OCI-LY7 (cell line): ENCODE data around the gene MNAT1. TPM values are rescaled to one million over a fixed set of nuclear protein-coding genes. Genes with fewer than 3 reads are reported as not detected.
"Not testable (repeated sequence)": the region's sequence is repeated elsewhere in the genome, so short reads cannot be mapped to it uniquely, and the experiment has no call there.

Experiments used
- BruUV-seq: library from RNA; stranded (reverse); fragments of 400-500 nt; replicated peaks from 2 replicates; lab custom pipeline; 2021; lab: Mats Ljungman, UMichigan
- CTCF ChIA-PET: fragments of 300-600 bp; sonication (Branson Sonifier 250); formaldehyde crosslinking; loops from one replicate; lab custom pipeline; 2022; ENCODE audit warnings: antibody characterized with exemption; ENCODE audit not compliant: unreplicated experiment; lab: Charles Lee
- POLR2A ChIA-PET: fragments of 300-600 bp; sonication (Branson Sonifier 250); formaldehyde crosslinking; loops from one replicate; lab custom pipeline; 2022; ENCODE audit warnings: antibody characterized with exemption; lab: Charles Lee
- DNase-seq: peaks from one replicate; pipeline ENCODE4 v3.0.0-alpha.2; 2015; ENCODE audit warnings: low spot score
- H2AFZ ChIP-seq: fragments of 200-600 bp; sonication (generic), shearing (Covaris generic); 2 replicates; pipeline ENCODE4 v1.6.1; 2014; ENCODE audit warnings: mild to moderate bottlenecking, antibody characterized with exemption, low read length, moderate library complexity
- H3K27ac ChIP-seq: fragments of 200-600 bp; sonication (generic); 2 replicates; pipeline ENCODE4 v1.5.1; 2014; ENCODE audit warnings: mixed run types, low read depth, mild to moderate bottlenecking, moderate library complexity, low read length, inconsistent platforms; ENCODE audit not compliant: poor library complexity, severe bottlenecking
- H3K36me3 ChIP-seq: fragments of 200-600 bp; sonication (generic); 2 replicates; pipeline ENCODE4 v1.6.1; 2014; ENCODE audit warnings: mild to moderate bottlenecking, antibody characterized with exemption, low read length, moderate library complexity, mixed read lengths; ENCODE audit not compliant: insufficient read depth
- H3K4me1 ChIP-seq: fragments of 200-600 bp; sonication (generic); 2 replicates; pipeline ENCODE4 v1.5.1; 2014; ENCODE audit warnings: mild to moderate bottlenecking, low read length; ENCODE audit not compliant: insufficient read depth, poor library complexity, severe bottlenecking
- H3K4me2 ChIP-seq: fragments of 200-600 bp; sonication (generic); 2 replicates; pipeline ENCODE4 v1.6.1; 2014; ENCODE audit warnings: mild to moderate bottlenecking, low read length
- H3K4me3 ChIP-seq: fragments of 200-600 bp; sonication (generic); 2 replicates; pipeline ENCODE4 v1.5.1; 2014; ENCODE audit warnings: mild to moderate bottlenecking, low read depth, low read length; ENCODE audit not compliant: poor library complexity, severe bottlenecking
- H3K79me2 ChIP-seq: fragments of 200-600 bp; sonication (generic); 2 replicates; pipeline ENCODE4 v1.6.1; 2016; ENCODE audit warnings: low read depth, mild to moderate bottlenecking, low read length, moderate library complexity, mixed read lengths; ENCODE audit not compliant: insufficient read depth
- H3K9me2 ChIP-seq: fragments of 200-600 bp; sonication (generic); 2 replicates; pipeline ENCODE4 v1.6.1; 2016; ENCODE audit warnings: mild to moderate bottlenecking, low read length, mixed read lengths; ENCODE audit not compliant: insufficient read depth
- H3K9me3 ChIP-seq: fragments of 200-600 bp; sonication (generic); 2 replicates; pipeline ENCODE4 v1.6.1; 2014; ENCODE audit warnings: mild to moderate bottlenecking, mixed run types, low read length, mixed read lengths
- H4K20me1 ChIP-seq: fragments of 200-600 bp; sonication (generic); 2 replicates; pipeline ENCODE4 v1.6.1; 2014; ENCODE audit warnings: mild to moderate bottlenecking, antibody characterized with exemption, low read length, moderate library complexity, mixed read lengths; ENCODE audit not compliant: insufficient read depth
- EZH2phosphoT487 ChIP-seq: fragments of 200-600 bp; sonication (generic); IDR thresholded peaks from 2 replicates; pipeline ENCODE4 v1.6.1; 2018; ENCODE audit warnings: low read depth, borderline replicate concordance, mild to moderate bottlenecking, mixed run types, antibody characterized with exemption, low read length, moderate library complexity, mixed read lengths
- intact Hi-C: fragments of 100-400 bp; cut with micrococcal nuclease; formaldehyde crosslinking; loops from one replicate; pipeline ENCODE4 v1.10.0; 2022; ENCODE audit not compliant: unreplicated experiment
- total RNA-seq, 2 experiments: library from RNA; depleted of rRNA in 1 of 2; stranded (reverse); fragments of >200 nt in 1 of 2; shearing (Covaris generic) in 1 of 2; gene quantifications; 2 replicates each; pipeline ENCODE4 v1.2.3, GENCODE V29; 2014 to 2022
- TF ChIP-seq, protein P1 (sequence below): fragments of 200-600 bp; sonication (generic); conservative IDR thresholded peaks from 2 replicates; pipeline ENCODE4 v1.5.1; 2014; ENCODE audit warnings: mild to moderate bottlenecking, antibody characterized with exemption, low read length, moderate library complexity, mixed read lengths

The MNAT1 gene
- total RNA-seq, 2 experiments from 2014 or later = 58.5 to 60.9 TPM

DNA sequence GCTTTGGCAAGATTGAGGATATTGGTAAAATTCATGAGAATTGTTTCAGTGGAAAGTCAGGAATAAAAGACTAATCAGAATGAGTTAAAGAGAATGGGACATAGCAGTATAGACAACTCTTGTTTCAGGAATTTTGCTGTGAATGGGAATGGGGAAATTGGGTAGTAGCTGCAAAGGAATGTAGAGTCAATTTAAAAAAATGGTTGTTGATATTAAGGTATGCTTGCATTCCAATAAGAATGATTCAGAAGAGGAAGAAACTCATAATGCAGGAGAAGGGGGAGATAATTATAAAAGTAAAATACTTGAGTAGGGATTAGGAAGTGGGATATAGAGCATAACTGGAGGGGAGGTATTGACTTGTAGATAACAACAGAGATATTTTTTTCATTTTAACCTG lies 40.7 kb downstream of the MNAT1 start:
- H3K36me3 ChIP-seq = no peaks in the 10 kb centered on the region
- DNase-seq = no peak
- H3K9me2 ChIP-seq = no peaks in the 10 kb centered on the region
- H3K4me3 ChIP-seq = no peak overlapping the region
- TF ChIP-seq, protein P1, sequence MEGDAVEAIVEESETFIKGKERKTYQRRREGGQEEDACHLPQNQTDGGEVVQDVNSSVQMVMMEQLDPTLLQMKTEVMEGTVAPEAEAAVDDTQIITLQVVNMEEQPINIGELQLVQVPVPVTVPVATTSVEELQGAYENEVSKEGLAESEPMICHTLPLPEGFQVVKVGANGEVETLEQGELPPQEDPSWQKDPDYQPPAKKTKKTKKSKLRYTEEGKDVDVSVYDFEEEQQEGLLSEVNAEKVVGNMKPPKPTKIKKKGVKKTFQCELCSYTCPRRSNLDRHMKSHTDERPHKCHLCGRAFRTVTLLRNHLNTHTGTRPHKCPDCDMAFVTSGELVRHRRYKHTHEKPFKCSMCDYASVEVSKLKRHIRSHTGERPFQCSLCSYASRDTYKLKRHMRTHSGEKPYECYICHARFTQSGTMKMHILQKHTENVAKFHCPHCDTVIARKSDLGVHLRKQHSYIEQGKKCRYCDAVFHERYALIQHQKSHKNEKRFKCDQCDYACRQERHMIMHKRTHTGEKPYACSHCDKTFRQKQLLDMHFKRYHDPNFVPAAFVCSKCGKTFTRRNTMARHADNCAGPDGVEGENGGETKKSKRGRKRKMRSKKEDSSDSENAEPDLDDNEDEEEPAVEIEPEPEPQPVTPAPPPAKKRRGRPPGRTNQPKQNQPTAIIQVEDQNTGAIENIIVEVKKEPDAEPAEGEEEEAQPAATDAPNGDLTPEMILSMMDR = no peak
- no peak for TF ChIP-seq EZH2phosphoT487
- no peaks in the 10 kb centered on the region; the same call in 1 of the 2 replicates for H4K20me1 ChIP-seq
- no peak overlapping the region for H2AFZ ChIP-seq
- H3K9me3 ChIP-seq = no peaks in the 10 kb centered on the region
- no TSS peak for BruUV-seq
- H3K4me1 ChIP-seq = peaks cover 4% of the 10 kb centered on the region
- peaks cover 20% of the 10 kb centered on the region; the same call in 1 of the 2 replicates for H3K79me2 ChIP-seq
- H3K27ac ChIP-seq = no peak overlapping the region
- ChIA-PET CTCF (no interaction called here), POLR2A (no interaction called here)
- intact Hi-C loops = no loop called here
- H3K4me2 ChIP-seq = no peak overlapping the region

DNA sequence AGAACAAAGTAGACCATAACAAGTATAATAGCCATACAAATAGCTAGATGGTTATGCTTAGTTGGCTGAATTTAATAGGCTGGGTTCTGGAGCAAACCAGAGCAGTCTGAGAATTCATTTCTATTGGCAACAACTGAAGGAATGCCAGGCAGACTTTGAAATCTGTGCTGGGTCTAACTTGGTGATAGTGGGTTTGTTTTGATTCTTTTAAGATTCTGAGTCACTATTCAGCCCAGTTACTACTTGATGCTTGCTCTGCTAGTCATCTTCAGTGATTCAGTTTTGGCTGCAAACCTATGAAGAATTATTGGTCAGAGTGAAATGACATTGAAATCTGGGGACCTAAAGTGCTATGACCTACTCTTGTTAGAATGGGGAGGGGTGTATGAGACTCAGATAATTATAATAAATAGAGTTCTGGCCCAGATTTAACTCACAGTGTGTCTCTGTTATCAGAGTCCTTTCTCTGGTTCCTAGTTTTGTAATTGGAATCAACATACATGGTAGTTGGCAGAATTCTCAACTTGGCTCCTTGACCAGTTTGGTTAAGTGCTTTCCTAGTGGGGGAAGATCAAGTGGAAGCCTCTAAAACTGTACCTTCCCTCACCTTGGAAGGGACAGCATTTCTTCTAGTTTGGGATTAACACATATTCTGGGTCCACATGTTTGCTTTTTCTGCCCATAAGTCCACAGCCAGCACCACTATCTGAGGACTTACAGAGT lies 43.5 kb downstream of the MNAT1 start:
- H2AFZ ChIP-seq = no peak overlapping the region
- no peaks in the 10 kb centered on the region for H3K4me1 ChIP-seq
- H3K79me2 ChIP-seq = peaks cover 7% of the 10 kb centered on the region; the same call in 1 of the 2 replicates
- no peak for TF ChIP-seq EZH2phosphoT487
- TF ChIP-seq, protein P1 = no peak
- H3K36me3 ChIP-seq = no peaks in the 10 kb centered on the region
- no TSS peak for BruUV-seq
- no peak for DNase-seq
- no peak overlapping the region for H3K4me3 ChIP-seq
- intact Hi-C loops = no loop called here
- H3K9me3 ChIP-seq = no peaks in the 10 kb centered on the region
- no peaks in the 10 kb centered on the region for H3K9me2 ChIP-seq
- CTCF ChIA-PET = no interaction called here
- no peak overlapping the region for H3K27ac ChIP-seq
- POLR2A ChIA-PET = no interaction called here
- H3K4me2 ChIP-seq = no peak overlapping the region
- H4K20me1 ChIP-seq = peaks cover 4% of the 10 kb centered on the region; the same call in 1 of the 2 replicates

DNA sequence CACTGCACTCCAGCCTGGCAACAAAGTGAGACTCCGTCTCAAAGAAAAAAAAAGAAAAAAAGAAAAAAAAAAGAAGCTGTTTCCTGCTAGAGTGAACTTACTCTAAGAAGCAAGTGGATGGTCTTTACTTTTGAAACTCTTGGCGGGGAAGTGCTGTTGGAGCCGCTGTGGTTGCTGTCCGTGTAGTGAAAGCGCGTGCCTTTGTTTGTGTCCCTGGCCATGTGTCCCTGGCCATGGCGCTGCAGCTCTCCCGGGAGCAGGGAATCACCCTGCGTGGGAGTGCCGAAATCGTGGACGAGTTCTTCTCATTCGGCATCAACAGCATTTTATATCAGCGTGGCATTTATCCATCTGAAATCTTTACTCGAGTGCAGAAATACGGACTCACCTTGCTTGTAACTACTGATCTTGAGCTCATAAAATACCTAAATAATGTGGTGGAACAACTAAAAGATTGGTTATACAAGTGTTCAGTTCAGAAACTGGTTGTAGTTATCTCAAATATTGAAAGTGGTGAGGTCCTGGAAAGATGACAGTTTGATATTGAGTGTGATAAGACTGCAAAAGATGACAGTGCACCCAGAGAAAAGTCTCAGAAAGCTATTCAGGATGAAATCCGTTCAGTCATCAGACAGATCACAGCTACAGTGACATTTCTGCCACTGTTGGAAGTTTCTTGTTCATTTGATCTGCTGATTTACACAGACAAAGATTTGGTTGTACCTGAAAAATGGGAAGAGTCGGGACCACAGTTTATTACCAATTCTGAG lies 45.4 kb downstream of the MNAT1 start:
- DNase-seq, BruUV-seq, H2AFZ ChIP-seq, CTCF ChIA-PET, H3K9me2 ChIP-seq, H3K4me3 ChIP-seq, H3K9me3 ChIP-seq, H4K20me1 ChIP-seq, H3K36me3 ChIP-seq, H3K4me1 ChIP-seq, H3K4me2 ChIP-seq, H3K79me2 ChIP-seq, intact Hi-C loops, H3K27ac ChIP-seq: not testable (repeated sequence)
- POLR2A ChIA-PET = interaction anchor here (0.6 to 0.7 kb wide), 3 partner anchors 15 to 383 kb away, joined by 3 to 5 read pairs (median 3); no protein-coding TSS in a partner anchor

DNA sequence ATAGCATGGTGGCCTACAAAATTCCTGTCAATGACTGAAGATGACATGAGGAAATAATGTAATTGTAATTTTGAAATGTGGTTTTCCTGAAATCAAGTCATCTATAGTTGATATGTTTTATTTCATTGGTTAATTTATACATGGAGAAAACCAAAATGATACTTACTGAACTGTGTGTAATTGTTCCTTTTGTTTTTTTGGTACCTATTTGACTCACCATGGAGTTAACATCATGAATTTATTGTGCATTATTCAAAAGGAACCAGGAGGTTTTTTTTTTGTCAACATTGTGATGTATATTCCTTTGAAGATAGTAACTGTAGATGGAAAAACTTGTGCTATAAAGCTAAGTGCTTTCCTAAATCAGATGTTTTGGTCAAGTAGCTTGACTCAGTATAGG lies 46.0 kb downstream of the MNAT1 start:
- H3K36me3 ChIP-seq, H3K4me3 ChIP-seq, CTCF ChIA-PET, H3K4me2 ChIP-seq, H3K79me2 ChIP-seq, BruUV-seq, intact Hi-C loops, H4K20me1 ChIP-seq, H3K4me1 ChIP-seq, H3K27ac ChIP-seq, H3K9me2 ChIP-seq, H2AFZ ChIP-seq, H3K9me3 ChIP-seq, DNase-seq: not testable (repeated sequence)
- POLR2A ChIA-PET = interaction anchor here (0.6 kb wide), 1 partner anchor 319 kb away, joined by 3 read pairs; no protein-coding TSS in a partner anchor
